ENCODE measurements around the gene CLEC2A.
"Not testable (repeated sequence)": the region's sequence is repeated elsewhere in the genome, so short reads cannot be mapped to it uniquely, and the experiment has no call there.

CLEC2A gene

DNA sequence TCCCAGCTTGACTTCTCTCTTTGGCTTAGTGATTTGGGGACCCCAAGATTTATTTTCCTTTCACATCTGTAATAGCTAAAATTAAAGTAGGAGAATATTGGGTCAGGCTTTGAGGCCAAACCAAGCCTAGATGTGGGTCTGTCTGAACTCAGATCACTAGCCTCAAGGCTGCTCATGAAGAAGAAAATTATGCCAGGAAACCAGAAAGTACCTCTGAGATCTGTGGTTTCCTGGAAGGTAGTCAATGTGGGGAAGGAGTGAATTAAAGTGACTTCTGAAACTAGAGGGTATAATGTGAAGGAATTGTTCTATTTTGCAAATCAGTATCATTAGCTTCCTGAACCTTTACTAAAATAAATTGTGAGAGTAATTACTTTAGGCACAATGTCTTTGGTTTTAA is 25.7 kb upstream of the CLEC2A start:
- Histone ChIP-seq H3K9me3 (ENCODE audit: control insufficient read depth, insufficient read depth, low read length) (no peaks in the 10 kb centered on the region), H3K36me3 (ENCODE audit: control insufficient read depth, insufficient read depth, low read length) (no peaks in the 10 kb centered on the region), H3K9ac (ENCODE audit: low read depth, low read length) (no peak overlapping the region), H3K27me3 (ENCODE audit: control insufficient read depth, insufficient read depth, low read length) (no peaks in the 10 kb centered on the region), H3K4me3 (ENCODE audit: low read depth, low read length) (no peak overlapping the region), H3K4me1 (ENCODE audit: control insufficient read depth, insufficient read depth, low read length) (no peaks in the 10 kb centered on the region)

DNA sequence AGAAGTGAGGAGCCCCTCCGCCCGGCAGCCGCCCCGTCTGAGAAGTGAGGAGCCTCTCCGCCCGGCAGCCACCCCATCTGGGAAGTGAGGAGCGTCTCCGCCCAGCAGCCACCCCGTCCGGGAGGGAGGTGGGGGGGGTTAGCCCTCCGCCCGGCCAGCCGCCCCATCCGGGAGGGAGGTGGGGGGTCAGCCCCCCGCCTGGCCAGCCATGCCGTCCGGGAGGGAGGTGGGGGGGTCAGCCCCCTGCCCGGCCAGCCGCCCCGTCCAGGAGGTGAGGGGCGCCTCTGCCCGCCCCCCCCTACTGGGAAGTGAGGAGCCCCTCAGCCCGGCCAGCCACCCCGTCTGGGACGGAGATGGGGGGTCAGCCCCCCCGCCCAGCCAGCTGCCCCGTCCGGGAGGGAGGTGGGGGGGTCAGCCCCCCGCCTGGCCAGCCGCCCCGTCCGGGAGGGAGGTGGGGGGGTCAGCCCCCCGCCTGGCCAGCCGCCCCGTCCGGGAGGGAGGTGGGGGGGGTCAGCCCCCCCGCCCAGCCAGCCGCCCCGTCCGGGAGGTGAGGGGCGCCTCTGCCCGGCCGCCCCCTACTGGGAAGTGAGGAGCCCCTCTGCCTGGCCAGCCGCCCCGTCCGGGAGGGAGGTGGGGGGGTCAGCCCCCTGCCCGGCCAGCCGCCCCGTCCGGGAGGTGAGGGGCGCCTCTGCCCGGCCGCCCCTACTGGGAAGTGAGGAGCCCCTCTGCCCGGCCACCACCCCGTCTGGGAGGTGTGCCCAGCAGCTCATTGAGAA is 21.0 kb upstream of the CLEC2A start:
- H3K4me1 ChIP-seq (ENCODE audit: control insufficient read depth, insufficient read depth, low read length); H3K4me3 ChIP-seq (ENCODE audit: low read depth, low read length); H3K9me3 ChIP-seq (ENCODE audit: control insufficient read depth, insufficient read depth, low read length); H3K27me3 ChIP-seq (ENCODE audit: control insufficient read depth, insufficient read depth, low read length); H3K9ac ChIP-seq (ENCODE audit: low read depth, low read length); H3K36me3 ChIP-seq (ENCODE audit: control insufficient read depth, insufficient read depth, low read length): not testable (repeated sequence)

DNA sequence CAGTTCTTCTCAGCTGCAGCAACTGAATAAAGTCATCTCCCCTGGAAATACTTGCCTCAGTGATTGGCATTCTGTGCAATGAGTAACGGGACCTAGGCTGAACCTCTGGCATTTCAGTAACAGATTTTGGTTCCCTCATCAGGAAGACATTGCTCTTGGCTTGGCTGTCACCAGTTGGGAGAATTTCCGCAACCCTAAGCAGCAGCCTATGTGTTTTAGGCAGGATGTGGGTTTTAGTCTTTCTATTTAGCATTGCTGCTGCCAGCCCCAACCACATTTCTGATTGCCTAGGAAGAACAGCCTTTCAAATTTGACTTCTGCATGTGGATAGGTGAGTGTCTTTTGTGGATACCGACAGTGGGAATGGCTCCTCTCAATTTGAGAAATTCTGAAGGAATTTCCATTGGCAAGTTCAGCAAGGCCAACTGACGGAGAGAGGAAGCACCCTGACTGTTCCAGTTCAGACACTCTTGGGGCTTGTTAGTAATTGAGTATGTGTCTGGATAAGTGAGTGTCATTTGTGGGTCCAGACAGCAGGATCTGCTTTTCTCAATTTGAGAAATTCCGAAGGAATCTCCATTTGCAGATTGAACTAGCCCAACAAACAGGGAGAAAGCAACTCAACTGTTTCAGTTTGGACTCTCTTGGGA is 19.0 kb upstream of the CLEC2A start:
- H3K9me3 ChIP-seq (ENCODE audit: control insufficient read depth, insufficient read depth, low read length), result no peaks in the 10 kb centered on the region
- no peaks in the 10 kb centered on the region for H3K4me1 ChIP-seq (ENCODE audit: control insufficient read depth, insufficient read depth, low read length)
- H3K9ac ChIP-seq (ENCODE audit: low read depth, low read length), result no peak overlapping the region
- no peaks in the 10 kb centered on the region for H3K36me3 ChIP-seq (ENCODE audit: control insufficient read depth, insufficient read depth, low read length)
- no peak overlapping the region for H3K4me3 ChIP-seq (ENCODE audit: low read depth, low read length)
- H3K27me3 ChIP-seq (ENCODE audit: control insufficient read depth, insufficient read depth, low read length), result no peaks in the 10 kb centered on the region

DNA sequence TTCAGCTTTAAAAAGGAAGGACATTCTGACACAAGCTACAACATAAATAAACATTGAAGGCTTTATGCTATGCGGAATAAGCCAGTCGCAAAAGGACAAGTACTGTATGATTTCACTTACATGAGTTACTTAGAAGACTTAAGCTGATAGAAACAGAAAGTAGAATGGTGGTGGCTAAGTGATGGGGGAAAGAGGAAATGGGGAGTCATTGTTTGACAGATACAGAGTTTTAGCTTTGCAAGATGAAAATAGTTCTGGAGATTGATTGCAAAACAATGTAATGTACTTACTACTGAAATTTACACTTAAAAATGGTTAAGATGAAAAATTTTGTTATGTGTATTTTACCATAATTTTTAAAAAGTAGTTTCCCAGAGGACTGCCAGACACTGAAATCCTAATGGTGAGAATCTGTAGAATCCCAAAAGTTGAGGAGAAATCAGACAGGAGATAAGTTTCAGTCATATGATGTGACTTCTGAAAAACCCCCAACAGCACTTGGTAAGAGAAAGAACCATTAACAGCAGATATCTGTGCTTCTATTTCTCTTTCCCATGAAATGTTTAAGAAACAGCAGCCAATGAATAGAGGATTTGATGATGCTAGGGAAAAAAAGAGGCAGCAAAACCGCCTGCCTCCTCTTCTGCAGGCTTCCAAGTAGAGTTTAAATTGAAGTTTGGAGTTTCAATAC is 16.6 kb upstream of the CLEC2A start:
- Histone ChIP-seq H3K9ac (ENCODE audit: low read depth, low read length) (no peak overlapping the region), H3K36me3 (ENCODE audit: control insufficient read depth, insufficient read depth, low read length) (no peaks in the 10 kb centered on the region), H3K27me3 (ENCODE audit: control insufficient read depth, insufficient read depth, low read length) (no peaks in the 10 kb centered on the region), H3K4me3 (ENCODE audit: low read depth, low read length) (no peak overlapping the region), H3K4me1 (ENCODE audit: control insufficient read depth, insufficient read depth, low read length) (no peaks in the 10 kb centered on the region), H3K9me3 (ENCODE audit: control insufficient read depth, insufficient read depth, low read length) (no peaks in the 10 kb centered on the region)

DNA sequence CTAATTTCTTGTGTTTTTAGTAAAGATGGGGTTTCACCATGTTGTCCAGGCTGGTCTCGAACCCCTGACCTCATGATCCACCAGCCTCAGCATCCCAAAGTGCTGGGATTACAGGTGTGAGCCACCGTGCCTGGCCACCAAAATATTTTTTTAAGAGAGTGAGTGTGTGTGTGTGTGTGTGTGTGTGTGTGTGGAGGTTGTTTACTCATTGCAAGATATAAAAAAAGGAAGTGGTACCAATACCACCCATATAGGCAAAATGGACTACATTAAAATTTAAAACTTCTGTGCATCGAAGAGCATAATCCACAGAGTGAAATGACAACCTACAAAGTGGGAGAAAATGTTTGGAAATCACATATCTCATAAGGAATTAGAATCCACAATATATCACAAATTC is 15.5 kb upstream of the CLEC2A start:
- H3K4me3 ChIP-seq (ENCODE audit: low read depth, low read length), result no peak overlapping the region
- no peaks in the 10 kb centered on the region for H3K9me3 ChIP-seq (ENCODE audit: control insufficient read depth, insufficient read depth, low read length)
- no peak overlapping the region for H3K9ac ChIP-seq (ENCODE audit: low read depth, low read length)
- no peaks in the 10 kb centered on the region for H3K36me3 ChIP-seq (ENCODE audit: control insufficient read depth, insufficient read depth, low read length)
- no peaks in the 10 kb centered on the region for H3K27me3 ChIP-seq (ENCODE audit: control insufficient read depth, insufficient read depth, low read length)
- H3K4me1 ChIP-seq (ENCODE audit: control insufficient read depth, insufficient read depth, low read length), result no peaks in the 10 kb centered on the region

DNA sequence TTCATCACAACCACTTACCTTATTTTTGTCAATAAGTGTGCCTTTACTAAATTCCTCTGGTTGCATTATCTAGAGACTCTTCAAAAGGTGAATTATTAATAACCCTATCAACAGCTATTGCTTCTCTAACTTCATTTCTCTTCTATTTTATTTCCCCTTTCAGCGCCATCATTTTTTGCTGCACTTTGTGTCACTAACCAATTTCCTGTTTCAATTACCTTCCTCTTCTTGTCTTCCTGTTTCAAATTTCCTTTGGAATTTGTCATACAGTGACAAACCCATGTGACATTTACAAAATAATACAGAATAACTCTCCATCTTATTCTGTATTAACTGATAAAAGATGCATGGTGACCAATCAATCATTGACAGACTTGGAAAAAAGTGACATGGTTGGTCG is 12.2 kb upstream of the CLEC2A start:
- H3K9ac ChIP-seq (ENCODE audit: low read depth, low read length), result no peak overlapping the region
- no peaks in the 10 kb centered on the region for H3K9me3 ChIP-seq (ENCODE audit: control insufficient read depth, insufficient read depth, low read length)
- no peaks in the 10 kb centered on the region for H3K36me3 ChIP-seq (ENCODE audit: control insufficient read depth, insufficient read depth, low read length)
- no peaks in the 10 kb centered on the region for H3K4me1 ChIP-seq (ENCODE audit: control insufficient read depth, insufficient read depth, low read length)
- H3K27me3 ChIP-seq (ENCODE audit: control insufficient read depth, insufficient read depth, low read length), result no peaks in the 10 kb centered on the region
- no peak overlapping the region for H3K4me3 ChIP-seq (ENCODE audit: low read depth, low read length)

DNA sequence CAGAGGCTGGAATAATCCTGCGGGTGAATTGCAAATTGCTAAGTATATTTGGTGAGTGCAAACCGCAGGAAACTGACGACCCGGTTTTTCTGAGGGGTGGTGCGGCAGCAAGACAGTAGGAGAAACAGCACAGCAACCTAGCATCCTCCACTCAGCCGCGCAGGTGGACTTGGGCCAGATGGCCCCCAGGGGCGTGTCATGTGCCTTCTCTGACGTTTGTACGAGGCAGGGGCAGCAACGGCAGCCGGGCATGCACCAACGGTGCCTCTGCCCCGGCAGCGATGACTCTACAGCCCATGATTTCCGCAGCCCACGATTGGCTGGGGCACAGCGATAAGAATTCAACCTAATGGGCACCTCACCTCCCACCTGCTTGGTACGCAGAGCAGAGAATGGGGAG is 11.1 kb upstream of the CLEC2A start:
- H3K4me3 ChIP-seq (ENCODE audit: low read depth, low read length), result no peak overlapping the region
- no peaks in the 10 kb centered on the region for H3K36me3 ChIP-seq (ENCODE audit: control insufficient read depth, insufficient read depth, low read length)
- no peak overlapping the region for H3K9ac ChIP-seq (ENCODE audit: low read depth, low read length)
- no peaks in the 10 kb centered on the region for H3K4me1 ChIP-seq (ENCODE audit: control insufficient read depth, insufficient read depth, low read length)
- H3K9me3 ChIP-seq (ENCODE audit: control insufficient read depth, insufficient read depth, low read length), result no peaks in the 10 kb centered on the region
- H3K27me3 ChIP-seq (ENCODE audit: control insufficient read depth, insufficient read depth, low read length), result no peaks in the 10 kb centered on the region

DNA sequence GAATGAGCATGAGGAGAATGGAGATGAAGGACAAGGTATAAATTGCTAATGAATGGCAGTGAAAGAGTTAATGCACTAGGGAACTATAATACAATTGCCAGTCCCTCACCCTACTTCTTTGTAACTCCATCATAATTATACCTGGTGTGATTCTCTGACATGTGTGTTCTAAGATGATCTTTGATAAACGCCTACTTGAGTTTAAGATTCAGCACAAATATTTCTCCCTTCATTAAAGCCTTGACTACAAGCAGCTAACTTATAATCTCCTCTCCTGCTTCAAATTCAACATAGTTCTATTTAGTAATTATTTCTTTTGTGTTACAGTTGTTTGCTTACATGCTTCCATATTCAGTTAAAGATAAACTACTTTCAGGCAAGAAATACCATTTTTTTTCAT is 9.7 kb upstream of the CLEC2A start:
- no peaks in the 10 kb centered on the region for H3K9me3 ChIP-seq (ENCODE audit: control insufficient read depth, insufficient read depth, low read length)
- H3K27me3 ChIP-seq (ENCODE audit: control insufficient read depth, insufficient read depth, low read length), result no peaks in the 10 kb centered on the region
- H3K4me1 ChIP-seq (ENCODE audit: control insufficient read depth, insufficient read depth, low read length), result no peaks in the 10 kb centered on the region

DNA sequence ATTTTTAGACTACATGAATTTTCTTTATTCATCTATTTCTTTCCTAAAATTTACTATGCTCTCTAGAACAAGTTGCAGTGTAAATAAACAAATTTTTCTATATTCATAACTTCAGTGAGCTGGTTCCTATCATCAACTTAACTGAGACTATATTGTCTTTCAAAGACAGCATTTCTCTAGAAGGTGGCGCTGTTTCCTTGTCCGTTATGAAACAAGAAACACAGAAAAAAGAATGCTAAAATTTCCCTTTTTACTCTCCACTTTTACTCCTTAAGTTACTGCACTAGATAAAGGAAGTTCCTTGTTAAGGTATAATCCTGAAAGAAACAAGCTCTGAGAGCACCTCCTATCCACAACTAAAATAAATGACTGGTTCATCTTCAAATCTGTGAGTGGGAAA is 8.2 kb upstream of the CLEC2A start:
- Histone ChIP-seq H3K9ac (ENCODE audit: low read depth, low read length) (no peak overlapping the region), H3K27me3 (ENCODE audit: control insufficient read depth, insufficient read depth, low read length) (no peaks in the 10 kb centered on the region), H3K4me3 (ENCODE audit: low read depth, low read length) (no peak overlapping the region), H3K4me1 (ENCODE audit: control insufficient read depth, insufficient read depth, low read length) (no peaks in the 10 kb centered on the region), H3K9me3 (ENCODE audit: control insufficient read depth, insufficient read depth, low read length) (no peaks in the 10 kb centered on the region), H3K36me3 (ENCODE audit: control insufficient read depth, insufficient read depth, low read length) (no peaks in the 10 kb centered on the region)

More for the DNA sequence above, 9.7 kb upstream of the CLEC2A start:
- Histone ChIP-seq H3K4me3 (ENCODE audit: low read depth, low read length) (no peak overlapping the region), H3K36me3 (ENCODE audit: control insufficient read depth, insufficient read depth, low read length) (no peaks in the 10 kb centered on the region), H3K9ac (ENCODE audit: low read depth, low read length) (no peak overlapping the region)

DNA sequence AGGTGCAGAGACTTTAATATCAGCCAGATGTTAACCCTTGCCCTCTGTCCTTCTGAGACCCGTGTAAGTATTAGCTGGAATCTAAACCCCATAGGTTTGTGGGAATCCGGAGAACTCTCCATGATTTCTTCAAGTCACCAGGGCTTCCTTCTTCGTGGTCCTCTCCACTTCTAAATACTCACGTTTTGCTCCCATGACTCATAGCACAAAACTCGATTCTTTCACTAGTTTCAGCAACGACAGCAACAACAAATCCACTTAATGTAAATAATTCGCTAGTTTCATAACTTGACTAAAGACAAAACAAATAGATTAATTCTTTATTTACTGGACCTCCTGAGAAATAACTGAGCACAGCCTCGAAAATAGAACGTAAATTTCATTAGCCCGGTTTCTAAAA is 4.4 kb upstream of the CLEC2A start:
- H3K9me3 ChIP-seq (ENCODE audit: control insufficient read depth, insufficient read depth, low read length), result no peaks in the 10 kb centered on the region
- no peak overlapping the region for H3K4me3 ChIP-seq (ENCODE audit: low read depth, low read length)
- no peaks in the 10 kb centered on the region for H3K27me3 ChIP-seq (ENCODE audit: control insufficient read depth, insufficient read depth, low read length)
- no peak overlapping the region for H3K9ac ChIP-seq (ENCODE audit: low read depth, low read length)
- H3K36me3 ChIP-seq (ENCODE audit: control insufficient read depth, insufficient read depth, low read length), result no peaks in the 10 kb centered on the region
- no peaks in the 10 kb centered on the region for H3K4me1 ChIP-seq (ENCODE audit: control insufficient read depth, insufficient read depth, low read length)

DNA sequence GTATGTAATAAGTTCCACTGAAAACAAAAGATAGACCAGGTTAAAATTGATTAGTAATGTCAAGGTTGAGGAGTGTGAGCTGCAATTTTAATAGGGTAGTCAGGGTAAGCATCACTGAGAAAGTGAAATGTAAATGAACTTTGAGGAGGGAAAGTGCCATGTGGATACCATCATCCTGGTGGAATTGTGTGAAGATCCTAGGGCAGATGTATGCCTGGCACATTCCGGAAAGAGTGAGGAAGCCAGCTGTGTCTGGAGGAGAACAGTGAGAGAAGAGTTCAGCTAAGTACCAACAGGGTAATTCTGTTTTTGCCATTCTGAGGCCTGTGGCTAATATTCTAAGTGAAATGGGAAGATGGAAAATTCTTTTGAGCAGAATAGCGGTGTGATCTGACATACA is 2.9 kb upstream of the CLEC2A start:
- Histone ChIP-seq H3K4me3 (ENCODE audit: low read depth, low read length) (no peak overlapping the region), H3K9ac (ENCODE audit: low read depth, low read length) (no peak overlapping the region), H3K9me3 (ENCODE audit: control insufficient read depth, insufficient read depth, low read length) (no peaks in the 10 kb centered on the region), H3K4me1 (ENCODE audit: control insufficient read depth, insufficient read depth, low read length) (no peaks in the 10 kb centered on the region), H3K36me3 (ENCODE audit: control insufficient read depth, insufficient read depth, low read length) (no peaks in the 10 kb centered on the region), H3K27me3 (ENCODE audit: control insufficient read depth, insufficient read depth, low read length) (no peaks in the 10 kb centered on the region)

DNA sequence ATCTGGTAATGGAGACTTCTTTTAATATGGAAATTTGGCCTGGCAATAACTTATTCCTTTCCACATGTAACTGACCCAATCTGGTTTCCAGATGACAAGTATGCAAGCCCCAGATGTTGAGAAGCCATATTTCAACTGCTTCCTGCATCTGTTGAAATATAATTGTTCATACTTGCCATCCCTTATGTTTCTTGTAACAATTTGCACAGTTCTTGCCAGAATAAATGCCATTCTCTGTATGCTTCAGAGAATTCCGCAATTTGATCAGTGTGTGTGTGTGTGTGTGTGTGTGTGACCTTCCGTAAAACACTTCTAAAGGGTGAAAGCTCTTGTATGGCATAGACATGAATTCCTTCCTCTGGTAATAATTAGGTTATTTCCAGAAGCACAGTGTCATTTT is 1.8 kb upstream of the CLEC2A start:
- Histone ChIP-seq H3K4me3 (ENCODE audit: low read depth, low read length) (no peak overlapping the region), H3K9ac (ENCODE audit: low read depth, low read length) (no peak overlapping the region), H3K4me1 (ENCODE audit: control insufficient read depth, insufficient read depth, low read length) (no peaks in the 10 kb centered on the region), H3K9me3 (ENCODE audit: control insufficient read depth, insufficient read depth, low read length) (no peaks in the 10 kb centered on the region), H3K36me3 (ENCODE audit: control insufficient read depth, insufficient read depth, low read length) (no peaks in the 10 kb centered on the region), H3K27me3 (ENCODE audit: control insufficient read depth, insufficient read depth, low read length) (no peaks in the 10 kb centered on the region)
